WI38 (cell line): ENCODE results near the gene OLIG3.

Experiments
- H3K4me3 ChIP-seq: 2 replicates; pipeline ENCODE4 v1.5.1; 2011; ENCODE audit warnings: low read depth, mild to moderate bottlenecking, control low read depth, low read length
- CTCF ChIP-seq: IDR thresholded peaks from 2 replicates; pipeline ENCODE4 v1.5.1; 2012; ENCODE audit warnings: low read depth, mild to moderate bottlenecking, control low read depth, low read length

OLIG3 gene

GRCh38 chr6:137480431-137480830 lies 13.8 kb downstream of the OLIG3 start:
- no peak overlapping the region for H3K4me3 ChIP-seq
- TF ChIP-seq CTCF = no peak

DNA sequence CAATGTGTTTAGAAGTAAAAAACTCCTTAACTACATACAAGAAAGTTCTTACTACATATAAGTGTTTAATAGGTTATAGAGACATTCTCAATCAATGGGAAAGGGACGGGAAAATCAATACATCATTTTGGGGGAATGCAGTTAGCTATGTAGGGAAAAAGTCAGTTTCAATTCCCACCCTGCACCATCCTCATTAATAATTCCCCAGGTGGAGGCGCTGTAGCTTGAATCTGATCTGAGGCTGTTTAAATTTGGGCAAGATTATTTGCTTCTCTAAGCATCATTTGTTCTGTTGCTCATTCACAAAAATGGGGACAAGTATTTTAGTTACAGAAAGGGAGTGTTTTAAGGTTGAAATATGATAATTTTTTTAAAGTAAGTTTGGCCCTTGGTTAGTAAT lies 19.1 kb downstream of the OLIG3 start:
- TF ChIP-seq CTCF = no peak
- H3K4me3 ChIP-seq = no peak overlapping the region

DNA sequence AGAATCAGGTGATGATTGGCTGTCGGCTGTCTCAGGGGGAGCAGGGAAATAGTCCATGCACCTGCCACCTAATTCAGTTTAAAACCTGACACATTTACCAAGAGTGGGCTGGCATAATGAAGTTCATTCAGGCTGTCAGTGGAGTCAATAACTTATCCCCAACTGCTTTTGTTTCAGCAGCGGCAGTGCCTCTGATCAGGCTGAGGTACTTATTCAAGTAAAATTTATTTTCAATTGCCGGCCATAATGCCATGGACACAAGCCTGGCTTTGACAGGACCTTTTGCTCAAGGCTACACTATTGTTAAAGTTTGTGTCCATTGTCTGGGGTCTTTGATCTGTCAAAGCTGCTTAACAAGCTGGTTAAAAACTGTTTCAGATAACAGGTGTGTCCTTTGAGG lies 20.6 kb downstream of the OLIG3 start:
- no peak for TF ChIP-seq CTCF
- no peak overlapping the region for H3K4me3 ChIP-seq

DNA sequence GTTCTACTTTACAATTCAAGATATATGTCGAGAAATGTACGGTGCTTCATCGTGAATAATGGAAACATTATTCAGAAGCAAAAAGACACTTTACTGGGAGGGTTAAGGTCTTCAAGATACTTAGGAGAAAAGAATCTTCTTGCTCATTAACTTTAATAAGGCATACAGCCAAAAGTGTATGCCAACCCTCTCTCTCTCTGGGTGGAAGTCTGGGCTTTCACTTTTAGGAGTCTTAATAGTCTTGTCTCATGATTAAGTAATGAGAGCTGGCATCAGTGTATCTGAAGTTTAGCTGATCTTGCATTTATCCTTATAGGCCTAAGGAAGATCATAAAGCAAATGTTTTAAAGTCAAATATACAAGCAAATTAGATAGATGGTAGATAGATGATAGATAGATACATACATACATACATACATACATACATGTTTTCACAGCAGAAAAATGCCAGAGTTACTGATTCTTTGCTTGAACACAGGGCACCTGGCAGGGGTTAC lies 21.5 kb downstream of the OLIG3 start:
- TF ChIP-seq CTCF = no peak
- no peak overlapping the region for H3K4me3 ChIP-seq

DNA sequence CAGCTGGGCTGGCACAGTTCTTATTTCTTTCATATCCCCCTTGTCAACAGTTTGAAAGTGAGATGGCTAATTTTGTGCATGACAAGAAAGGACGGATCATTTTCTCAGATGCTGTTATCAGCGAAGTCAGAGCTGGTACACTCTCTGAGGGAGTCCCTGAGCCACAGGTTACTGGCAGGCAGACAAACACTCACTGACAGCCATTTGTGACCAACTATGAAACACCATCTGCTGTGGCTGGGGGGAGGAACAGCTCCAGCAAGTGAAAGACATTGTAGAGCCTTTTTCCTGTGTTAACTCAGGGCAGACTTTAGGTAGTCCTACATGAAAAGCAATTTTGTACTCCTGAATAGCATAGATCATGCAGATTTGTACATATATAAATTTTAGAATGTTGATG lies 22.2 kb downstream of the OLIG3 start:
- H3K4me3 ChIP-seq = no peak overlapping the region
- TF ChIP-seq CTCF = no peak

DNA sequence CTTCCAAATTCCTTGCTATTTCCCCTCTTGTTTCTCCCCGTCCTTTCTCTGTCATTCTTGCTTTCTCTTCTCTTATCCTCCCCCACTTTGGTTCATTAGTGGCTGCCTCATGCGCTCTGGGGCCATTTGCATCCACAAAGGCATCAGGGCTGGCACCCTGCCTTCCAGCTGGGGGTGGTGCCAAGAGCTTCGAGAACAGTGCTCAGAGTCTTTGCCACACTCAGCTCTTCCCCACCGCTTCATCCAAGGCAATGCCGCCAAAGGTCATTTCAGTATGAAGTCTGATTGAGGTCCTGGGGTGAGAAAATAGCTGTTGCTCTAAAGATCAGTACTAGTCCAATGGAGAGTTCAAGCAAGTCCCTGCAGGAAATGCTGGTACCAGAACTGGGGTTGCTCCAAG lies 22.7 kb downstream of the OLIG3 start:
- no peak for TF ChIP-seq CTCF
- H3K4me3 ChIP-seq = no peak overlapping the region

GRCh38 chr6:137467211-137467610 lies 27.0 kb downstream of the OLIG3 start:
- TF ChIP-seq CTCF = no peak

More at GRCh38 chr6:137467211-137467610, 27.0 kb downstream of the OLIG3 start:
- H3K4me3 ChIP-seq = no peak overlapping the region
